Measurements from ENCODE around the gene ELP4. TPM values are rescaled to one million over a fixed set of nuclear protein-coding genes. Genes with fewer than 3 reads are reported as not detected.

ELP4 gene
- total RNA-seq, 1 donor from 2014 or later: 25.6 TPM

- H3K27ac ChIP-seq (ENCODE audit: low read depth, low read length): no peak overlapping the region
- H3K36me3 ChIP-seq (ENCODE audit: control insufficient read depth in 3 of 3, insufficient read depth in 3 of 3, low read length in 3 of 3): no peaks in the 10 kb centered on the region
- no peaks in the 10 kb centered on the region for H3K9me3 ChIP-seq (ENCODE audit: control insufficient read depth in 3 of 3, low read length in 3 of 3)
- peaks cover 78 to 86% (median 81%) of the 10 kb centered on the region in 3 donors for H3K27me3 ChIP-seq (ENCODE audit: control insufficient read depth in 3 of 3, insufficient read depth in 3 of 3, low read length in 3 of 3)
- no peak overlapping the region for H3K9ac ChIP-seq (ENCODE audit: low read depth in 1 of 3, low read length in 3 of 3)
- peak overlapping the region in 1 of 3 donors; percentile 36 for H3K4me3 ChIP-seq (ENCODE audit: low read length in 3 of 3)
- peaks cover 17 to 25% (median 19%) of the 10 kb centered on the region in 3 donors for H3K4me1 ChIP-seq (ENCODE audit: control insufficient read depth in 3 of 3, insufficient read depth in 3 of 3, low read length in 3 of 3)
Measured at GRCh38 chr11:31799435-31800397, 290.1 kb downstream of the ELP4 start.

GRCh38 chr11:31800398-31801265 is 291.1 kb downstream of the ELP4 start:
- Histone ChIP-seq H3K9me3 (ENCODE audit: control insufficient read depth in 3 of 3, low read length in 3 of 3) (no peaks in the 10 kb centered on the region), H3K27ac (ENCODE audit: low read depth, low read length) (no peak overlapping the region), H3K4me3 (ENCODE audit: low read length in 3 of 3) (no peak overlapping the region), H3K27me3 (ENCODE audit: control insufficient read depth in 3 of 3, insufficient read depth in 3 of 3, low read length in 3 of 3) (peaks cover 87 to 94% (median 88%) of the 10 kb centered on the region in 3 donors), H3K36me3 (ENCODE audit: control insufficient read depth in 3 of 3, insufficient read depth in 3 of 3, low read length in 3 of 3) (no peaks in the 10 kb centered on the region), H3K4me1 (ENCODE audit: control insufficient read depth in 3 of 3, insufficient read depth in 3 of 3, low read length in 3 of 3) (peaks cover 25 to 32% (median 27%) of the 10 kb centered on the region in 3 donors), H3K9ac (ENCODE audit: low read depth in 1 of 3, low read length in 3 of 3) (no peak overlapping the region)

GRCh38 chr11:31801298-31801702 is 291.7 kb downstream of the ELP4 start:
- Histone ChIP-seq H3K9me3 (ENCODE audit: control insufficient read depth in 3 of 3, low read length in 3 of 3) (no peaks in the 10 kb centered on the region), H3K4me1 (ENCODE audit: control insufficient read depth in 3 of 3, insufficient read depth in 3 of 3, low read length in 3 of 3) (peaks cover 25 to 32% (median 27%) of the 10 kb centered on the region in 3 donors), H3K27me3 (ENCODE audit: control insufficient read depth in 3 of 3, insufficient read depth in 3 of 3, low read length in 3 of 3) (peaks cover 92 to 95% (median 94%) of the 10 kb centered on the region in 3 donors), H3K9ac (ENCODE audit: low read depth in 1 of 3, low read length in 3 of 3) (no peak overlapping the region), H3K36me3 (ENCODE audit: control insufficient read depth in 3 of 3, insufficient read depth in 3 of 3, low read length in 3 of 3) (no peaks in the 10 kb centered on the region), H3K27ac (ENCODE audit: low read depth, low read length) (no peak overlapping the region), H3K4me3 (ENCODE audit: low read length in 3 of 3) (no peak overlapping the region)

- no peak overlapping the region for H3K9ac ChIP-seq (ENCODE audit: low read depth in 1 of 3, low read length in 3 of 3)
- no peaks in the 10 kb centered on the region for H3K36me3 ChIP-seq (ENCODE audit: control insufficient read depth in 3 of 3, insufficient read depth in 3 of 3, low read length in 3 of 3)
- no peak overlapping the region for H3K27ac ChIP-seq (ENCODE audit: low read depth, low read length)
- peaks cover 25 to 32% (median 27%) of the 10 kb centered on the region in 3 donors for H3K4me1 ChIP-seq (ENCODE audit: control insufficient read depth in 3 of 3, insufficient read depth in 3 of 3, low read length in 3 of 3)
- no peaks in the 10 kb centered on the region for H3K9me3 ChIP-seq (ENCODE audit: control insufficient read depth in 3 of 3, low read length in 3 of 3)
- peaks cover 94 to 97% (median 96%) of the 10 kb centered on the region in 3 donors for H3K27me3 ChIP-seq (ENCODE audit: control insufficient read depth in 3 of 3, insufficient read depth in 3 of 3, low read length in 3 of 3)
- no peak overlapping the region for H3K4me3 ChIP-seq (ENCODE audit: low read length in 3 of 3)
Measured at GRCh38 chr11:31802000-31802551, 292.5 kb downstream of the ELP4 start.

- H3K4me3 ChIP-seq (ENCODE audit: low read length in 3 of 3): no peak overlapping the region
- H3K36me3 ChIP-seq (ENCODE audit: control insufficient read depth in 3 of 3, insufficient read depth in 3 of 3, low read length in 3 of 3): no peaks in the 10 kb centered on the region
- peaks cover 95 to 97% (median 96%) of the 10 kb centered on the region in 3 donors for H3K27me3 ChIP-seq (ENCODE audit: control insufficient read depth in 3 of 3, insufficient read depth in 3 of 3, low read length in 3 of 3)
- peaks cover 25 to 30% (median 27%) of the 10 kb centered on the region in 3 donors for H3K4me1 ChIP-seq (ENCODE audit: control insufficient read depth in 3 of 3, insufficient read depth in 3 of 3, low read length in 3 of 3)
- H3K9ac ChIP-seq (ENCODE audit: low read depth in 1 of 3, low read length in 3 of 3): no peak overlapping the region
- H3K27ac ChIP-seq (ENCODE audit: low read depth, low read length): no peak overlapping the region
- H3K9me3 ChIP-seq (ENCODE audit: control insufficient read depth in 3 of 3, low read length in 3 of 3): no peaks in the 10 kb centered on the region
Measured at GRCh38 chr11:31802609-31802989, 293.0 kb downstream of the ELP4 start.

- peaks cover 97 to 99% (median 98%) of the 10 kb centered on the region in 3 donors for H3K27me3 ChIP-seq (ENCODE audit: control insufficient read depth in 3 of 3, insufficient read depth in 3 of 3, low read length in 3 of 3)
- H3K9me3 ChIP-seq (ENCODE audit: control insufficient read depth in 3 of 3, low read length in 3 of 3): no peaks in the 10 kb centered on the region
- H3K36me3 ChIP-seq (ENCODE audit: control insufficient read depth in 3 of 3, insufficient read depth in 3 of 3, low read length in 3 of 3): no peaks in the 10 kb centered on the region
- H3K4me3 ChIP-seq (ENCODE audit: low read length in 3 of 3): no peak overlapping the region
- H3K9ac ChIP-seq (ENCODE audit: low read depth in 1 of 3, low read length in 3 of 3): no peak overlapping the region
- peaks cover 24 to 27% (median 27%) of the 10 kb centered on the region in 3 donors for H3K4me1 ChIP-seq (ENCODE audit: control insufficient read depth in 3 of 3, insufficient read depth in 3 of 3, low read length in 3 of 3)
- no peak overlapping the region for H3K27ac ChIP-seq (ENCODE audit: low read depth, low read length)
Measured at GRCh38 chr11:31802990-31803812, 293.6 kb downstream of the ELP4 start.

- H3K4me1 ChIP-seq (ENCODE audit: control insufficient read depth in 3 of 3, insufficient read depth in 3 of 3, low read length in 3 of 3): peaks cover 20 to 24% (median 21%) of the 10 kb centered on the region in 3 donors
- H3K27me3 ChIP-seq (ENCODE audit: control insufficient read depth in 3 of 3, insufficient read depth in 3 of 3, low read length in 3 of 3): peaks cover 97 to 99% (median 98%) of the 10 kb centered on the region in 3 donors
- no peak overlapping the region for H3K27ac ChIP-seq (ENCODE audit: low read depth, low read length)
- no peak overlapping the region for H3K9ac ChIP-seq (ENCODE audit: low read depth in 1 of 3, low read length in 3 of 3)
- H3K9me3 ChIP-seq (ENCODE audit: control insufficient read depth in 3 of 3, low read length in 3 of 3): no peaks in the 10 kb centered on the region
- no peaks in the 10 kb centered on the region for H3K36me3 ChIP-seq (ENCODE audit: control insufficient read depth in 3 of 3, insufficient read depth in 3 of 3, low read length in 3 of 3)
- peak overlapping the region in 1 of 3 donors; percentile 47 for H3K4me3 ChIP-seq (ENCODE audit: low read length in 3 of 3)
Measured at GRCh38 chr11:31803813-31804311, 294.3 kb downstream of the ELP4 start.

- H3K27me3 ChIP-seq (ENCODE audit: control insufficient read depth in 3 of 3, insufficient read depth in 3 of 3, low read length in 3 of 3): peaks cover 97 to 99% (median 98%) of the 10 kb centered on the region in 3 donors
- no peak overlapping the region for H3K27ac ChIP-seq (ENCODE audit: low read depth, low read length)
- H3K9ac ChIP-seq (ENCODE audit: low read depth in 1 of 3, low read length in 3 of 3): peak overlapping the region in 2 of 3 donors; percentile 20 to 33
- H3K4me1 ChIP-seq (ENCODE audit: control insufficient read depth in 3 of 3, insufficient read depth in 3 of 3, low read length in 3 of 3): peaks cover 17 to 22% (median 18%) of the 10 kb centered on the region in 3 donors
- no peaks in the 10 kb centered on the region for H3K9me3 ChIP-seq (ENCODE audit: control insufficient read depth in 3 of 3, low read length in 3 of 3)
- H3K4me3 ChIP-seq (ENCODE audit: low read length in 3 of 3): peak overlapping the region; percentile 43 to 63 (median 47)
- H3K36me3 ChIP-seq (ENCODE audit: control insufficient read depth in 3 of 3, insufficient read depth in 3 of 3, low read length in 3 of 3): no peaks in the 10 kb centered on the region
Measured at GRCh38 chr11:31804312-31805036, 294.9 kb downstream of the ELP4 start.
